ENCODE data around the gene GVQW3.

GVQW3 gene

GRCh38 chr11:76445121-76446084 lies 64.3 kb downstream of the GVQW3 start:
- DNase-seq: peak in 54 of 56 donors; percentile 6 to 81 (median 55)

- DNase-seq: no peak
Observed at GRCh38 chr11:76448506-76448905, 67.4 kb downstream of the GVQW3 start.

GRCh38 chr11:76453248-76453647 lies 72.1 kb downstream of the GVQW3 start:
- no peak for DNase-seq

- DNase-seq: no peak
Observed at GRCh38 chr11:76455331-76455730, 74.2 kb downstream of the GVQW3 start.

- no peak for DNase-seq
Observed at GRCh38 chr11:76455931-76456330, 74.8 kb downstream of the GVQW3 start.

GRCh38 chr11:76456571-76456970 lies 75.4 kb downstream of the GVQW3 start:
- no peak for DNase-seq
